GM10266 (cell line): Measurements from ENCODE around the gene KRT84.

Experiments
- DNase-seq: peaks from one replicate; pipeline ENCODE4 v3.0.0; 2012; ENCODE audit errors: extremely low spot score
- TF ChIP-seq, protein P1 (sequence below): IDR thresholded peaks from 2 replicates; pipeline ENCODE4 v1.5.1; 2012; ENCODE audit warnings: mild to moderate bottlenecking, low read depth; ENCODE audit not compliant: control insufficient read depth, insufficient read depth; ENCODE audit errors: missing control alignments

Gene KRT84

DNA sequence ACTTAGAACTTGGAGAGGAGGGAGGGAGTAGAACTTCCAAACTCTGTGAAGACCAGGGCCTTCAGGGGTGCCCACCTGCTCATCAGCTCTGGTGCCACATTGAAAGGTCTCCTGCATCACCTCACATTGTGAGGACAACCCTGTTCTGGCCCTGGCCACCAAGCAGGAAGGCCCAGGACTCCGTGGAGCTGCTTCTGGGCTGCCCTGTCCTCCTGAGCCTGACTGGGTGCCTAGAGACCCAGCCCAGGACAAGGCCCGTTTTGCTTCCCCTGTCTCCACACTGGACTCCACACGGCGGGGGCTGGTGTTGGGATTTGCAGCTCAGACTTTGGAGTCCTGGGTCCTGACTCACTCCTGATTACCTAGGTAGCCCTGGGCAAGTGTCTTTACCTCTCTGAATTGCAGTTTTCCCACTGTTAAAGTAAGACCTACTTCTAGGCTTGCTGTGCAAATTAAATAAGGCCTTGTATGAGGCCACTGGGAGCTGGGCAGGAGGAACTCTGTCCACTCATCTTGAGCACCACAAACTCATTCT, 33.2 kb upstream of the KRT84 start:
- DNase-seq: no peak
- TF ChIP-seq, protein P1, sequence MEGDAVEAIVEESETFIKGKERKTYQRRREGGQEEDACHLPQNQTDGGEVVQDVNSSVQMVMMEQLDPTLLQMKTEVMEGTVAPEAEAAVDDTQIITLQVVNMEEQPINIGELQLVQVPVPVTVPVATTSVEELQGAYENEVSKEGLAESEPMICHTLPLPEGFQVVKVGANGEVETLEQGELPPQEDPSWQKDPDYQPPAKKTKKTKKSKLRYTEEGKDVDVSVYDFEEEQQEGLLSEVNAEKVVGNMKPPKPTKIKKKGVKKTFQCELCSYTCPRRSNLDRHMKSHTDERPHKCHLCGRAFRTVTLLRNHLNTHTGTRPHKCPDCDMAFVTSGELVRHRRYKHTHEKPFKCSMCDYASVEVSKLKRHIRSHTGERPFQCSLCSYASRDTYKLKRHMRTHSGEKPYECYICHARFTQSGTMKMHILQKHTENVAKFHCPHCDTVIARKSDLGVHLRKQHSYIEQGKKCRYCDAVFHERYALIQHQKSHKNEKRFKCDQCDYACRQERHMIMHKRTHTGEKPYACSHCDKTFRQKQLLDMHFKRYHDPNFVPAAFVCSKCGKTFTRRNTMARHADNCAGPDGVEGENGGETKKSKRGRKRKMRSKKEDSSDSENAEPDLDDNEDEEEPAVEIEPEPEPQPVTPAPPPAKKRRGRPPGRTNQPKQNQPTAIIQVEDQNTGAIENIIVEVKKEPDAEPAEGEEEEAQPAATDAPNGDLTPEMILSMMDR: no peak

DNA sequence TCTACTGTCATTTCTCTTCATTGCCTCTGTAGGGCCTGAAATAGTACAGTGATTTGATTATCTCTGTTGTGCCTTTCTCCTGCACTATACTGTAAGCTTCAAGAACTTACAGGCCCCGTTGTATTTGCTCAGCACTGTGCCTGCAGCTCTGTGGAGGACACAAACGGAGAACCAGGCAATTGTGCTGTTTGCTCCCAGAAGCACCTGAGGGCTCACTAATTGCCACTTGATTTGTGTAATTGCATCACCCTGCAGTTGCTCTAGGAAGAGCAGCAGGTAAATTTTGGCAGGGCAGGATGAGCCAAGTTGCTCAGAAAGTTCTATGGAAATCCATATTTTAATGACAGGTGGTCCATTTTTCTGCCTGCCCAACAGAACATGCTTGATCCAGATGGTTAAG, 32.3 kb upstream of the KRT84 start:
- TF ChIP-seq, protein P1: no peak
- DNase-seq: no peak

- DNase-seq: no peak
- TF ChIP-seq, protein P1: no peak
Measured at GRCh38 chr12:52416795-52417194, 31.3 kb upstream of the KRT84 start.

DNA sequence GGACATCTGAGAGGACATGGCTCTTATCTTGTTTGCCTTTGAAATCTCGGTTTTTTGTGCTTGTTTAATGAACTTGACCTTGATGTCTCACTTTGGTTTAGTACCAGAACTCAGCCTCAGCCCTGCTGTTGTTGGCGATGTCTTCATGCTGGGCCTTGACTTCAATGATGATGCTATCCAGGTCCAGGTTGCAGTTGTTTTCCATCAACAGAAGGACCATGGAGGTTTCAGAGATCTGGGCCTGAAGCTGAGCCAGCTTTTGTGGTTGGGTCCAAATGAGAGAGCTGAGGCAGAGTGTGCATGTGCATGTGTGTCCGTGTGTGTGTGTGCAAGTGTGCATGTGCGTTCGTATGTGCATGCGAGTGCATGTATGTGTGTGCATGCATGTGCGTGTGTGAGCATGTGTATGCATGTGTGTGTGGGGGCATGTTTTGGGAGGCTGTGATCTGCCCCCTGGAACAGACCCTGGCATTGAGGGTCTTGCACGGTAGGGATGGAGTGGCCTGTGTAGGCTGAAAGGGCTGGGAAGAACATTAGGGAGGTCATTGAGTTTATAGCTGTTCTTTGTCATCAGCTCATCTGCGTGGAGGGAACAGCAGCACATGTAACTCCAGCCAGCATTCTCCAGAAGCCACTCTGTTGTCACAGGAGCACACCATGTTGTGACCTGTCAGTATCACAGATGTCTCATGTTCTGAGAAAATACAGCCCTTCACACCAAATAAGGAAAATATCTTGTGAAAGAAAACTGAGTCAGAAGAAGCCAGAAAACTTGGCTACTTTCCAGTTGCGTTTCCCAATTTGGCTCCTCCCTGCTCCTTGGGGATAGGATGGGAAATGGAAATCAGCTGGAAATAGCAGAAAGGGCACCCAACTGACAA, 30.7 kb upstream of the KRT84 start:
- TF ChIP-seq, protein P1: no peak
- no peak for DNase-seq

DNA sequence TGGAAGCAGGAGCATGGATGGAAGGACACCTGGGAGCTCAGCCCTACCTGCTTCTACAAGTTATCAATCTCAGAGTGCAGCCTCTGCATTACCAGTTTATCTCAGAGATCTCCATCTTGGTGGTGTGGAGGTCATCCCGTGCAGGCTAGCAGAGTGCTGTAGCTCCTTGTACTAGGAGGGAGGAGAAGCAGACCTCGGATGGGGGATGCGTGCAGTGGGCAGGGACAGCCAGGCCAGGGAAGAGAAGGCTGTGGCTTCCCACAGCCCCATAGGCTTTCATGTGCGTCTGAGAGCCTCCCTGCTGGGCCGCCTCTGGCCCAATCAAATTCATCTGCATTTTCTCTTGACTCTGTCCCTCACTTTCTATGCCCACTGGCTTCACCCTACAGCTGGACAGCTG, 29.5 kb upstream of the KRT84 start:
- no peak for DNase-seq
- TF ChIP-seq, protein P1: no peak

- no peak for DNase-seq
- TF ChIP-seq, protein P1: no peak
Measured at GRCh38 chr12:52413782-52414345, 28.4 kb upstream of the KRT84 start.

DNA sequence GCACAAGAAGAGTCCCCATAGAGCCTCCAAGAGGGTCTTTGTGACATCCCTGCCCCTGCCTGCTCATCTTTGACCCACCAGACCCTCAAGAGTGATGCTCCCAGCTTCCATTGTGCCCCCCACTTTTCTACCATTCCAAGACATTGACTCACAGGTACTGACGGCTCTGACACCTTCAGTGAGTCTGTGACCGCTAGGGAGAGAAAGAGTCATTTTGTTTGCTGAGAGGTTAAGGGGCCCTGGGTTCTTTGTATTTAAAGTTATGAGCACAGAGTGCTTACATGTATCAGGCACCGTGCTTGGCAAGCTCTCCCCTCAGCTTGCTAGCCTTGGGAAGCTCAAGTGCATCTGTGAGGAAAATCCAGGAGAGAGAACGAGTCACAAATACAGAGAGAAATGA, 27.8 kb upstream of the KRT84 start:
- TF ChIP-seq, protein P1: no peak
- DNase-seq: no peak
